ENCODE data around the gene GALNT15.

DNA sequence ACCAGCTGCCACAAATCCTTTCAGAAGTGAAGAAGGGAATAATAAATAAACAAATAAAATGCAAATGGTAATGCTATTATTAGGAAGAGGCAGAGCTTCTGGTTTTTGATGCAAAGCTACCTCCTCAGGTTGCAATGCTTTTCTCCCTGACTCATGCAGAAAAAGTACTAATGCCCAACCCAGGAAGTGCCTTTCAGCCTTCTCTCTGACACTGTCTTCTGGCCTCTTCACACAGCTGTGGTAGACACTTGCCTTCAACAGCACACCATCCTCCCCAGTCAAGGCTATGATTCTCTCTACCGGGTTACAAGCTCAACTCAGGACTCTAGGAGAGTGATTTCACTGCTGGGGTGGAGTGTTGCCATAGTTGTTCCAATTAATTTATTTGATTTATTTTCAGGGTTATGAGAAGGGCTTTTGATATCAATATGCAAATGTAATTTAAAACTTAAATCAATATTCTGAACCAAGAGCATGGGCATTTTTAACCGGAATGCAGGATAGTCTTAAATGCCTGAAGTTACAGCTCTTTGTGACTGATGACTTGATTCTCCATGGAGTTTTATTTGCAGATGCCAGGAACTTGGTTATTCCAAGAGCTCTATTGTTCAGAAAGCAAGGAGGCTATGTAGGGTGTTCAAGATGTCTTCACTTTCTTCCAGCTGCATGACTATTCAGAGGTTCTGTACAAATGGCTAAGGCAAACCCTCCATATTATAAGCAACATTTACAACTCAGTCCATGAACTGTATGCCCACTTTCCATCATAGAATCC lies 27.1 kb upstream of the GALNT15 start:
- TF ChIP-seq, protein P1, sequence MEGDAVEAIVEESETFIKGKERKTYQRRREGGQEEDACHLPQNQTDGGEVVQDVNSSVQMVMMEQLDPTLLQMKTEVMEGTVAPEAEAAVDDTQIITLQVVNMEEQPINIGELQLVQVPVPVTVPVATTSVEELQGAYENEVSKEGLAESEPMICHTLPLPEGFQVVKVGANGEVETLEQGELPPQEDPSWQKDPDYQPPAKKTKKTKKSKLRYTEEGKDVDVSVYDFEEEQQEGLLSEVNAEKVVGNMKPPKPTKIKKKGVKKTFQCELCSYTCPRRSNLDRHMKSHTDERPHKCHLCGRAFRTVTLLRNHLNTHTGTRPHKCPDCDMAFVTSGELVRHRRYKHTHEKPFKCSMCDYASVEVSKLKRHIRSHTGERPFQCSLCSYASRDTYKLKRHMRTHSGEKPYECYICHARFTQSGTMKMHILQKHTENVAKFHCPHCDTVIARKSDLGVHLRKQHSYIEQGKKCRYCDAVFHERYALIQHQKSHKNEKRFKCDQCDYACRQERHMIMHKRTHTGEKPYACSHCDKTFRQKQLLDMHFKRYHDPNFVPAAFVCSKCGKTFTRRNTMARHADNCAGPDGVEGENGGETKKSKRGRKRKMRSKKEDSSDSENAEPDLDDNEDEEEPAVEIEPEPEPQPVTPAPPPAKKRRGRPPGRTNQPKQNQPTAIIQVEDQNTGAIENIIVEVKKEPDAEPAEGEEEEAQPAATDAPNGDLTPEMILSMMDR (IDR thresholded peaks at IDR 0.05; ENCODE audit: low read depth, low read length, missing input control): no peak
- TF ChIP-seq, protein P2, sequence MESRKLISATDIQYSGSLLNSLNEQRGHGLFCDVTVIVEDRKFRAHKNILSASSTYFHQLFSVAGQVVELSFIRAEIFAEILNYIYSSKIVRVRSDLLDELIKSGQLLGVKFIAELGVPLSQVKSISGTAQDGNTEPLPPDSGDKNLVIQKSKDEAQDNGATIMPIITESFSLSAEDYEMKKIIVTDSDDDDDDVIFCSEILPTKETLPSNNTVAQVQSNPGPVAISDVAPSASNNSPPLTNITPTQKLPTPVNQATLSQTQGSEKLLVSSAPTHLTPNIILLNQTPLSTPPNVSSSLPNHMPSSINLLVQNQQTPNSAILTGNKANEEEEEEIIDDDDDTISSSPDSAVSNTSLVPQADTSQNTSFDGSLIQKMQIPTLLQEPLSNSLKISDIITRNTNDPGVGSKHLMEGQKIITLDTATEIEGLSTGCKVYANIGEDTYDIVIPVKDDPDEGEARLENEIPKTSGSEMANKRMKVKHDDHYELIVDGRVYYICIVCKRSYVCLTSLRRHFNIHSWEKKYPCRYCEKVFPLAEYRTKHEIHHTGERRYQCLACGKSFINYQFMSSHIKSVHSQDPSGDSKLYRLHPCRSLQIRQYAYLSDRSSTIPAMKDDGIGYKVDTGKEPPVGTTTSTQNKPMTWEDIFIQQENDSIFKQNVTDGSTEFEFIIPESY (IDR thresholded peaks at IDR 0.05): no peak

Data from liver (tissue), 2 donors.